ES-I3 (cell line): ENCODE data around the gene MIA3.

Experiments used
- H3K36me3 ChIP-seq: 2 replicates; pipeline ENCODE4 v1.6.1; 2013; ENCODE audit warnings: mild to moderate bottlenecking, low read length, control low read depth, moderate library complexity; ENCODE audit not compliant: insufficient read depth
- H3K4me1 ChIP-seq: 2 replicates; pipeline ENCODE4 v1.6.1; 2013; ENCODE audit warnings: mild to moderate bottlenecking, control low read depth, low read length; ENCODE audit not compliant: insufficient read depth
- H3K9ac ChIP-seq: 2 replicates; pipeline ENCODE4 v1.6.1; 2013; ENCODE audit warnings: low read depth, mild to moderate bottlenecking, low read length, moderate library complexity
- H3K9me3 ChIP-seq: 2 replicates; pipeline ENCODE4 v1.6.1; 2013; ENCODE audit warnings: mild to moderate bottlenecking, low read length, moderate library complexity; ENCODE audit not compliant: control insufficient read depth, insufficient read depth

MIA3 gene, protein sequence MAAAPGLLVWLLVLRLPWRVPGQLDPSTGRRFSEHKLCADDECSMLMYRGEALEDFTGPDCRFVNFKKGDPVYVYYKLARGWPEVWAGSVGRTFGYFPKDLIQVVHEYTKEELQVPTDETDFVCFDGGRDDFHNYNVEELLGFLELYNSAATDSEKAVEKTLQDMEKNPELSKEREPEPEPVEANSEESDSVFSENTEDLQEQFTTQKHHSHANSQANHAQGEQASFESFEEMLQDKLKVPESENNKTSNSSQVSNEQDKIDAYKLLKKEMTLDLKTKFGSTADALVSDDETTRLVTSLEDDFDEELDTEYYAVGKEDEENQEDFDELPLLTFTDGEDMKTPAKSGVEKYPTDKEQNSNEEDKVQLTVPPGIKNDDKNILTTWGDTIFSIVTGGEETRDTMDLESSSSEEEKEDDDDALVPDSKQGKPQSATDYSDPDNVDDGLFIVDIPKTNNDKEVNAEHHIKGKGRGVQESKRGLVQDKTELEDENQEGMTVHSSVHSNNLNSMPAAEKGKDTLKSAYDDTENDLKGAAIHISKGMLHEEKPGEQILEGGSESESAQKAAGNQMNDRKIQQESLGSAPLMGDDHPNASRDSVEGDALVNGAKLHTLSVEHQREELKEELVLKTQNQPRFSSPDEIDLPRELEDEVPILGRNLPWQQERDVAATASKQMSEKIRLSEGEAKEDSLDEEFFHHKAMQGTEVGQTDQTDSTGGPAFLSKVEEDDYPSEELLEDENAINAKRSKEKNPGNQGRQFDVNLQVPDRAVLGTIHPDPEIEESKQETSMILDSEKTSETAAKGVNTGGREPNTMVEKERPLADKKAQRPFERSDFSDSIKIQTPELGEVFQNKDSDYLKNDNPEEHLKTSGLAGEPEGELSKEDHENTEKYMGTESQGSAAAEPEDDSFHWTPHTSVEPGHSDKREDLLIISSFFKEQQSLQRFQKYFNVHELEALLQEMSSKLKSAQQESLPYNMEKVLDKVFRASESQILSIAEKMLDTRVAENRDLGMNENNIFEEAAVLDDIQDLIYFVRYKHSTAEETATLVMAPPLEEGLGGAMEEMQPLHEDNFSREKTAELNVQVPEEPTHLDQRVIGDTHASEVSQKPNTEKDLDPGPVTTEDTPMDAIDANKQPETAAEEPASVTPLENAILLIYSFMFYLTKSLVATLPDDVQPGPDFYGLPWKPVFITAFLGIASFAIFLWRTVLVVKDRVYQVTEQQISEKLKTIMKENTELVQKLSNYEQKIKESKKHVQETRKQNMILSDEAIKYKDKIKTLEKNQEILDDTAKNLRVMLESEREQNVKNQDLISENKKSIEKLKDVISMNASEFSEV (N-terminal part only)

DNA sequence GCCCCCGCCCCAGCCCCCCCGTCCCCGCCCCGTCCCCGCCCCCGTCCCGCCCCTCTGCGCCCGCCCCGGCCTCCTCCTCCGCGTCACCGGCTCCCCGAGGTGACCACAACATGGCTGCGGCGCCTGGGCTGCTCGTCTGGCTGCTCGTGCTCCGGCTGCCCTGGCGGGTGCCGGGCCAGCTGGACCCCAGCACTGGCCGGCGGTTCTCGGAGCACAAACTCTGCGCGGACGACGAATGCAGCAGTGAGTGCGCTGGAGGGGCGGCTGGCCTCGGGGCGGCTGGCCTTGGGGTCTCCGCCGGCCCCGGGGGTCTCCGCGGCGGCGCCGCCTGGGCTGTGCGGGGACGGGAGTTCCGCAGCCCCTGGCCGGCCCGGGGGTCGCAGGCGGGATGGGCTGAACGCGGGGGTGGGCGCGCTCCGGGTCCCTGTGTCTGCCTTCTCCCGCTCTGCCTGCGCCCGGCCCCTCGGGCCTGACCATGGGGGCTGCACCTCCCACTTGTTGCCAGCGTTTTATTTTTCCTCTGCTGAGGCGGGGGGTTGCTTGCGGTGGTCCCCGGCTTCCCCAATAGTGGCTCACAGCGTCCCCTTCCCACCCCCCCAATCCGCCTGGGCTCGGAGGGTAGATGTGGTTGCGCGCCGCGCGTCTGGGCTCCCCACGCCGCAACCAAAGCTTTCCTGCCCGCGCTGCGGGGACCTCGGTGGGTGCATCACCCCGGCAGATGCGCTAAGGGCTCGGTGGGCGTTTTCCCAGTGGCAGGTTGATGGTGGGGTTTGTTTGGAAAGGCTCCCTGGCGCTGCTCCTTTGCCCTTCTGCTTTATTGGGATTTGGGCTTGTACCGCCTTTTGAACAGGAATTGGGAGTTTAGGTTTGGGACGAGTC is at the start of gene MIA3:
TSS of gene MIA3 (plus strand) at position 97 of the 879 bp plus-strand sequence. CDS start at position 111, 14 bp downstream.
- Histone ChIP-seq H3K9ac (peak within 1 kb of the TSS; percentile 88), H3K9me3 (no peaks in the 10 kb centered on the region), H3K36me3 (no peaks in the 10 kb centered on the region; the same call in 1 of the 2 replicates), H3K4me1 (no peaks in the 10 kb centered on the region)

DNA sequence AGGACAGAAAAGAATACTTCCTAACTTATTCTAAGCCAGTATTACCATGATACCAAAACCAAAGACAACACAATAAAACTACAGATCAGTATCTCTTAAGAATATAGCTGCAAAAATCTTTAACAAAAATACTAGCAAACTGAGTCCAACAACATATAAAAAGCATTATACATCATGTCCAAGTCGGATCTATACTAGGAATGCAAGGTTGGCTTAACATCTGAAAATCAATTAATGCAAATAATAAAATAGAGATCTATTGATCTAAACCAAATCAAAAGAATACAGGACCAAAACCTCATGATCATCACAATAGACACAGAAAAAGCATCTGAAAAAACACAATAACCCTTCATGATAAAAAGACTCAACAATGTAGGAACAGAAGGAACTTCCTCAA is 47.1 kb upstream of the MIA3 start:
- Histone ChIP-seq H3K9ac (no peak overlapping the region), H3K4me1 (no peaks in the 10 kb centered on the region), H3K36me3 (peaks cover 5% of the 10 kb centered on the region), H3K9me3 (no peaks in the 10 kb centered on the region; the same call in 1 of the 2 replicates)

DNA sequence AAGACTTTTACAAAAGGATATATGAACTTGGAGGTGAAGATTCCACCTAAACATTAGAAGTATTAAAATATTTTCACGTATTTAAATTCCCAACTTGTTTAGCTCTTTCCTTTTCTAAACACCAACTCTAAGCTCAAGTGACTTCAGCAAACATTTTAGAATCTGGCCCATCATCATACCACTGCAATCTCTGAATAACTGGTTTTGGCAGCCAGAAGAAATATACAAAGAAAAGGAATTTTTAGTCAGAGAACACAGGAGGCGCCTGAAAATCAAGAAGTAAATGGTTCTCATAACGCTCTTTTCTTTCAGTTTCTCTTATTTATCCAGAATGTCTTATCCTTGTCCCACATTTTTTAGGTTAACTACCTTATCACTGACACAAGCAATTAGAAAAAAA is 38.6 kb upstream of the MIA3 start:
- Histone ChIP-seq H3K9me3 (no peaks in the 10 kb centered on the region), H3K36me3 (0 out of 2 replicates have a peak, but pooled peaks cover 3% of the 10 kb centered on the region), H3K9ac (no peak overlapping the region), H3K4me1 (0 out of 2 replicates have a peak, but pooled peaks cover 5% of the 10 kb centered on the region)

DNA sequence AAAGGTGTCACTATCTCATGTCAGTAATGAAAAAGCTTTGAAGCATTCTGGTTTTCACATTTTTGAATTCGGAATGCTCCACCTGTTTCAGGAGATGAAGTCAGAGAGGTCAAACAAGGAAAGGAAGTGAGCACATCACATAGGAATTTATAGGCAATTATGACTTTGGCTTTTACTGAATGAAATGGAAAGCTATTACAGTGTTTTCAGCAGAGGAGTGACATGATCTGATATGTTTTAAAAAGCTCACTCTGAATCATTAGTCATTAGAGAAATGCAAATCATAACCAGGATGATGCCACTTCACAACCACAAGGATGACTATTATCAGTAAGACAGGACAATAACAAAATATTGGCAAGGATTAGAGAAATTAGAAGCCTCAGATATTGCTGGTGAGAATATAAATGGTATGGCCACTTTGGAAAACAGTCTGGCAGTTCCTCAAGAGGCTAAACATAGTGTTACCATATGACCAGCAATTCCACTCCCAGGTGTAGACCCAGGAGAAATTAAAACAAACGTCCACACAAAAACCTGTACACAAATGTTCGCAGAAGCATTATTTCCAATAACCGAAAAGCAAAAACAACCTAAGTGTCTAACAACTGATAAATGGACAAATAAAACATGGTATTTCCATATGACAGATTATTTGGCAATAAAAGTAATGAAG is 35.7 kb upstream of the MIA3 start:
- Histone ChIP-seq H3K4me1 (0 out of 2 replicates have a peak, but pooled peaks cover 5% of the 10 kb centered on the region), H3K36me3 (no peaks in the 10 kb centered on the region), H3K9ac (no peak overlapping the region), H3K9me3 (no peaks in the 10 kb centered on the region)

DNA sequence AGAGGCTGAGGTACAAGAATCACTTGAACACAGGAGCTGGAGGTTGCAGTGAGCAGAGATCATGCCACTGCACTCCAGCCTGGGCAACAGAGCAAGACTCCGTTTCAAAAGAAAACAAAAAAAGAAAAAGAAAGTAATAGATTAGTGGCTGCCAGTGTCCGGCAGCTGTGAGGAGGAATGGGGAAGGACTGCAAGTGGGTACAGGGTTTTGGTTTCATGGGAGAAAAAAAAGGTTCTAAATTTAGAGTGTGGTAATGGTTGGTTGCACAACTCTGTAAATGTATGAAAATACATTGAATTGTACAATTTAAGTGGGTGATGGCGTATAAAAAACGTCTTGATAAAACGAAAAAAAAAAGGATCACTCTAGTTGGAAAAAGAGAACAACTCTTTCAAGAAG is 34.8 kb upstream of the MIA3 start:
- Histone ChIP-seq H3K4me1 (peaks cover 5% of the 10 kb centered on the region; the same call in 1 of the 2 replicates), H3K9ac (no peak overlapping the region), H3K36me3 (no peaks in the 10 kb centered on the region), H3K9me3 (no peaks in the 10 kb centered on the region)

GRCh38 chr1:222586842-222587241 is 31.1 kb upstream of the MIA3 start:
- Histone ChIP-seq H3K9ac (no peak overlapping the region), H3K4me1 (peaks cover 10% of the 10 kb centered on the region; the same call in 1 of the 2 replicates), H3K36me3 (no peaks in the 10 kb centered on the region), H3K9me3 (no peaks in the 10 kb centered on the region)

- no peaks in the 10 kb centered on the region for H3K36me3 ChIP-seq
- H3K9ac ChIP-seq, result no peak overlapping the region
- no peaks in the 10 kb centered on the region for H3K9me3 ChIP-seq
- peaks cover 5% of the 10 kb centered on the region; the same call in 1 of the 2 replicates for H3K4me1 ChIP-seq
Observed at GRCh38 chr1:222588135-222588534, 29.8 kb upstream of the MIA3 start.

DNA sequence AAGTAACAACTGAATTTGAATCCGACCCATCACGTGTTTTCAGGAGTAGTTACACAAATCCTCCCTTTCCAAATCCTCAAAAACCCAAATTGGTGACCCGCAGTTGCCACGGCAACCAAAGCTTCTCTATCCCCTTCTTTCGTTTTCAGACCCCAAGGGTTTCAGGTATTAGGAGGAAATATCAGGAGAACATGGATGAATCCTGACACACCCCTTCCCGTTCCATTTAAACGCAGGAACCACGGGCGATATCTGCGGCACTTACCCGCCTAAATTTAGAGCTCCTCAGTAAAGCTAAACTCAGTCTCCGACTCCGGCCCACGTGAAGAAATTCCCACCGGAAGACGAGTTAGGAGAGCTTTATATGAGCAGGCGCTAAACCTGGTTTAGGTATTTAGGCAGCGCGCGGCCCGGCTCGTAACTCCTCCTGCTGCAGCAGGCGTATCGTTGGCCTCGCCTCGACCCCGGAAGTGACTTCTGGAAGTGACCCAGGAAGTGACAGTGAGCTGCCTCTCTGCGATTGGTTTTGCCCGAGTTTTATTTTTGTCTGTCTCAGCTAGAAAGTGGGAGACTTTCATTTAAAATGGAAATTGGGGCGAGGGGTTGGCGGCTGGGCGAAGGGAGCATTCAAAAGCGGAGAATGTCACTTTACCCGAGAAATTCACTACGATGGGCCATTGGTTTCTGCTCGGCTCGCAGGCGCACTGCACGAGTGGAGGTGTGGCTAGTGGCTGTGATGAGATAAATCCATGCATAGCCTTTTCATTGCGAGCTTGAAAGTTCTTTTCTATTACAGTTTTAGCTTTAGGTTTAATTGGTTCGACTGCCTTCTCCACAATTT is 28.2 kb upstream of the MIA3 start, which contains the start of gene TAF1A:
TSS of gene TAF1A (minus strand) at position 472 of the 841 bp plus-strand sequence.
- Histone ChIP-seq H3K36me3 (no peaks in the 10 kb centered on the region), H3K9me3 (no peaks in the 10 kb centered on the region), H3K4me1 (peaks cover 5% of the 10 kb centered on the region; the same call in 1 of the 2 replicates), H3K9ac (peak within 1 kb of the TSS; percentile 89)

- Histone ChIP-seq H3K9me3 (no peaks in the 10 kb centered on the region; the same call in 1 of the 2 replicates), H3K36me3 (no peaks in the 10 kb centered on the region), H3K4me1 (peaks cover 5% of the 10 kb centered on the region; the same call in 1 of the 2 replicates), H3K9ac (no peak overlapping the region)
Observed at GRCh38 chr1:222592171-222592570, 25.7 kb upstream of the MIA3 start.

DNA sequence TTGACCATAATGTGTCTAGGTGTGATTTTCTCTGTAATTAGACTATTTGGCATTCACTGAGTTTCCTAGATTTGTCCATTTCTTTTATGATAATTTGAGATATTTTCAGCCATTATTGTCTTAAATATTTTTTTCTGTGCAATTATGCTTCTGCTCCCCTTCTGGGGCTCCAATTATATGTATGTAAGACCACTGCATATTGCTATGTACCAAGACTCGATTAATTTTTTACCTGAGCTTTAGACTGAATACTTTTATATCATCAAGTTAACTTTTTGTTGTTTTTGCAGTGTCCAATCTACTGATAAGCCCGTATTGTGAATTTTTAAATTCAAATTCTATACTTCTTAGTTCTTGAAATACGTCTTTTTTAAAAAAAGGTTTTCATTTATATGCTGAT is 23.1 kb upstream of the MIA3 start:
- H3K36me3 ChIP-seq, result no peaks in the 10 kb centered on the region
- H3K9ac ChIP-seq, result no peak overlapping the region
- no peaks in the 10 kb centered on the region; the same call in 1 of the 2 replicates for H3K9me3 ChIP-seq
- no peaks in the 10 kb centered on the region for H3K4me1 ChIP-seq

GRCh38 chr1:222596696-222597095 is 21.2 kb upstream of the MIA3 start:
- Histone ChIP-seq H3K4me1 (no peaks in the 10 kb centered on the region), H3K9me3 (no peaks in the 10 kb centered on the region; the same call in 1 of the 2 replicates), H3K36me3 (no peaks in the 10 kb centered on the region), H3K9ac (no peak overlapping the region)

- no peak overlapping the region for H3K9ac ChIP-seq
- no peaks in the 10 kb centered on the region for H3K4me1 ChIP-seq
Observed at GRCh38 chr1:222600281-222600680, 17.6 kb upstream of the MIA3 start.

More at GRCh38 chr1:222600281-222600680, 17.6 kb upstream of the MIA3 start:
- H3K36me3 ChIP-seq, result no peaks in the 10 kb centered on the region
- no peaks in the 10 kb centered on the region for H3K9me3 ChIP-seq
